ENCODE measurements around the gene BOK. TPM values are rescaled to one million over a fixed set of nuclear protein-coding genes. Genes with fewer than 3 reads are reported as not detected.

BOK gene
- total and polyA plus RNA-seq, 9 of the 15 experiments (the other 6 are each of a cell fraction or from before 2014, with no cell fraction given) = 0.03 to 3.3 (median 2.0) TPM; not detected in 1

- TF ChIP-seq TRIM25 (IDR thresholded peaks at IDR 0.05; ENCODE audit: borderline replicate concordance) (no peak), TAF15 (IDR thresholded peaks at IDR 0.05; ENCODE audit: low read depth, low read length) (no peak)
Observed at GRCh38 chr2:241563571-241563980, 5.0 kb downstream of the BOK start (continued).

GRCh38 chr2:241563981-241564595 is 5.5 kb downstream of the BOK start:
- Histone ChIP-seq H3K4me2 (ENCODE audit: insufficient read depth, low read length) (no peak overlapping the region), H3K27ac (ENCODE audit: extremely low read depth, low read depth, low read length) (no peak overlapping the region), H3K9ac (ENCODE audit: insufficient read depth in 1 of 2, low read depth in 2 of 2, low read length in 2 of 2) (peak overlapping the region in 1 of 2 experiments; percentile 26; a peak in 1 of 4 replicates), H3K79me2 (ENCODE audit: control insufficient read depth, insufficient read depth, low read length) (no peaks in the 10 kb centered on the region), H3K9me1 (ENCODE audit: control insufficient read depth, insufficient read depth, low read length) (no peaks in the 10 kb centered on the region), H2AFZ (ENCODE audit: low read depth, low read length) (no peak overlapping the region), H3K36me3 (ENCODE audit: control insufficient read depth, insufficient read depth, low read length) (no peaks in the 10 kb centered on the region), H3K4me3 (no peak overlapping the region), H3K9me3 (replicated peaks; ENCODE audit: control insufficient read depth, insufficient read depth, low read depth, low read length) (no peaks in the 10 kb centered on the region), H4K20me1 (replicated peaks; ENCODE audit: control insufficient read depth, insufficient read depth, low read length) (peaks cover 5% of the 10 kb centered on the region; the same call in 1 of the 2 replicates), H3K27me3 (ENCODE audit: control insufficient read depth in 2 of 2, insufficient read depth in 2 of 2, low read length in 2 of 2) (no peaks in the 10 kb centered on the region), H3K4me1 (replicated peaks in 1 of 2; ENCODE audit: control insufficient read depth in 2 of 2, insufficient read depth in 2 of 2, low read length in 2 of 2) (peaks cover 0 to 58% of the 10 kb centered on the region in 2 experiments; a peak in 2 of 5 replicates)
- no TSS peak for BruUV-seq (replicated peaks)
- ChIA-PET CTCF (ENCODE audit: low intra/inter-chr PET ratio) (no interaction called here), POLR2A (interaction anchor here (0.6 kb wide), 2 partner anchors 20 to 542 kb away, joined by 3 read pairs; no protein-coding TSS in a partner anchor)
- ATAC-seq = no peak; the same call in 2 of the 3 replicates
- WGBS (ENCODE audit: insufficient coverage, low coverage, missing lambda C conversion rate) = 67% methylated on average over 11 of the region's 23 CpGs
- in situ Hi-C loops (cut with MboI) (no loop called here), intact Hi-C loops (cut with micrococcal nuclease) (no loop called here)
- FAIRE-seq = no peak
- peak in 1 of 4 experiments; percentile 18 for DNase-seq (ENCODE audit: extremely low read depth in 1 of 4, low spot score in 3 of 4)
- TF ChIP-seq STAT5A (IDR thresholded peaks at IDR 0.05; ENCODE audit: borderline replicate concordance, low read length) (no peak), ZBTB33 (CRISPR knock-in tag; IDR thresholded peaks at IDR 0.05) (peak; percentile 67)

All from K562 (cell line).